ENCODE data around the gene TMEM109.

The TMEM109 gene

DNA sequence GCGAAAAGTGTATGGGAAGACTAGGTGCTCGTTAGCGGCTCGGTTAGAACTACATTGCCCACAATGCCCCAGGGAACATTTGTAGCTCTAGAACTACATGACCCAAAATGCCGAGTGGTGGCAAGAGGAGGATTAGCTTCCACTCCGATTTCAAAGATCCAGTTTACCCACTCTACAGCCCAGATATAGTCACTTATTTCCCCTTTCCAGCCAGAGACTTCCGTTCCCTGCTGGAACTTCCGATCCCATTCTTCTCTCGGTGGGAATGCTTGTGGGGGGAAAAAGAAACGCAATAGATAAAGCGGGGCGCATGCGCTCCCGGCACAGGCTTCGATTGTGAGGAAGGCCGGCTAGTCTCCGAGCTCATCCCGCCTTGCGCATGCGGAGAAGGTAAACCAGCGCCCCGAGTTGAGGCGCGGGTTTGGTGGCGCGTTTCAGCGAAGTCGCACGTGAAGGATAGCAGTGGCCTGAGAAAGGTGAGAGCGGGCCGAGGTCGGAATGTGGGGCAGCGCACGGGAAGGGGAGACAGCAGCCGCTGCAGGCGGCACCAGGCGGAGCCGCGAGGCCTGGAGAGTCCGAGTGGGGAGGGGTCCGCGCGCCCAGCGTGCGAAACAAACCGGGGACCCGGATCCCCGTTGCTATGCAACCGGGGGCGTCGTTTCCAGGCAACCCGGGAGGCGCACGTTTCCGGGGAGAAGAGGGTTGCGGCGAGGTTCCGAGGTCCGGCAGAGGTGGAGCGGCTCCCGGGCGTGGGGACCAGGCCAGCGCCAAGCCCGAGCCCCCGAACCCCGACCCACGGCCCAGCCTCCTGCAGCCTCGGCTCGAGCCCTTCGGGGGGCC lies at the start of gene TMEM109:
Gene TMEM109 (plus strand): TSS at position 366 of the 840 bp plus-strand sequence. CDS start 5,536 bp downstream, outside the sequence.
- DNase-seq (ENCODE audit: low spot score): peak; percentile 95

DNA sequence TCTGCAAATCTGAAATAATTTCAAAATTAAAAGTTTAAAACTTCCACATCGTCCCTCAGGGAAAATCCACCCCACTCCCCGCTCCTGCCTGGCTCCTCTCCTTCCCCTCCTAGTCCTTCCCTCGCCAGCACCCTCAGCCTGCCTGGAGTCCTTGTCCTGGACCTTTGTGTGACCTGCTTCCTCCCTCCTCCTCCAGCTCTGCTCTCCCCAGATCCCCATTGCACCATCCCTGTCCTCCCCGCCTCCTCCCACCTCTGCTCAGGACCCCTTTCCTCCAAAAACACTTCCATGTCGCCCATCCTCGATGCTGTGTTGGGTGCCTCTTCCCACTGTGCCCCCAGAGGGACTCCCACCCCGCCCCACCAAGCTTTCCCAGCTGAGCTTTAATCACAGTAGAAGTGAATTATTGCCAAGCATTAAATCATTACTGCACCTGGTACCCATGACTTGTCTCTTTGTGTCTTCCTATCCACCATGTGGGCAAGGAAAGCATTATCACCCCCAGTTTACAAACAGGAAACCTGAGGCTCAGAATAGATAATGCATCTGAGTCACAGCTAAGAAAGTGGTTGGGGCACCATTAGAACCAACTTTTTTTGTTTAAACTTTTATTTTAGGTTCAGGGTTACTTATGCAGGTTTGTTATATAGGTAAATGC lies 49.0 kb upstream of the TMEM109 start:
- DNase-seq (ENCODE audit: low spot score): no peak

DNA sequence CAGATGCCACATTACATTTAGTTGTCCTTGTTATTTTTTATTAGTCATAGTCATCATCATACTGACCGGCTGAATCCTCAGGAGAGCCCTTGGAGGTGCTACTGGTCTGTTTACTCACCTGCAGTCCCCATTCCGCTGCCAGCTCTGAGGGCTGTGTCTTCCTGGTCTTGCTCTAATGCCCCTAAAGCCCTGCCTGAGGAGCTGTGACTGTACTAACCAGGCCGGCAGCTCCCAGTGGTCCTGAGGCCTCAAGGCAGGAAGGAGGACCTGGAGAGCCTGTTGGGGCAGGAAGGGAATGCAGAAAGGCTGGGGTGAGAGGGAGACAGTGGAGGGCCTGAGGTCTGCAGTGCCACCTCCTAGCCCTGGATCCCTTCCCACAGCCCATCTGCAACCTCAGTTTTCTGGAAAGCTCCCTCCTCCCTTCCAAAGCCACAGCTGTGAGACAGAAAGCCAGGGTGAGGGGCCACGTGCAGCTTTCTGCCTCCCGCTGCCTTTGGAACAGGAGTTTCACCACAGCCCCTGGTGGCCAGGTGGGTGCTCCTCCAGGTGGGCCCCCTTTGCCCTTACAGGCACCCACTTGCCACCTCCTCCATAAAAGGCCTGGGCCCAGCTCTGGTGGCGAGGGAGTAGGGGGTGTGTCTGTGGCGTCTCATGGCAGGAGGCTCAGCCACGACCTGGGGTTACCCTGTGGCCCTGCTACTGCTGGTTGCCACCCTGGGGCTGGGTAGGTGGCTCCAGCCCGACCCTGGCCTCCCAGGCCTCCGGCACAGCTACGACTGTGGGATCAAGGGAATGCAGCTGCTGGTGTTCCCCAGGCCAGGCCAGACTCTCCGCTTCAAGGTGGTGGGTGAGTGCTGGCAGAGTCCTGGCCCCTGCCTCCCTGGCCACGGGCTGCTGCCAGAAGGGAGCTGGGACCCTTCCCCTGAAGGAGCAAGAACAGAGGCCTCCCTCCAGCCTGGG lies 46.8 kb upstream of the TMEM109 start, which contains the start of gene ZP1:
Gene ZP1 (plus strand): TSS at position 632 of the 960 bp plus-strand sequence. CDS start 20 bp downstream, at position 652.
- no peak for DNase-seq (ENCODE audit: low spot score)

- DNase-seq (ENCODE audit: low spot score): no peak
Observed at GRCh38 chr11:60867871-60868681, 45.9 kb upstream of the TMEM109 start.

DNA sequence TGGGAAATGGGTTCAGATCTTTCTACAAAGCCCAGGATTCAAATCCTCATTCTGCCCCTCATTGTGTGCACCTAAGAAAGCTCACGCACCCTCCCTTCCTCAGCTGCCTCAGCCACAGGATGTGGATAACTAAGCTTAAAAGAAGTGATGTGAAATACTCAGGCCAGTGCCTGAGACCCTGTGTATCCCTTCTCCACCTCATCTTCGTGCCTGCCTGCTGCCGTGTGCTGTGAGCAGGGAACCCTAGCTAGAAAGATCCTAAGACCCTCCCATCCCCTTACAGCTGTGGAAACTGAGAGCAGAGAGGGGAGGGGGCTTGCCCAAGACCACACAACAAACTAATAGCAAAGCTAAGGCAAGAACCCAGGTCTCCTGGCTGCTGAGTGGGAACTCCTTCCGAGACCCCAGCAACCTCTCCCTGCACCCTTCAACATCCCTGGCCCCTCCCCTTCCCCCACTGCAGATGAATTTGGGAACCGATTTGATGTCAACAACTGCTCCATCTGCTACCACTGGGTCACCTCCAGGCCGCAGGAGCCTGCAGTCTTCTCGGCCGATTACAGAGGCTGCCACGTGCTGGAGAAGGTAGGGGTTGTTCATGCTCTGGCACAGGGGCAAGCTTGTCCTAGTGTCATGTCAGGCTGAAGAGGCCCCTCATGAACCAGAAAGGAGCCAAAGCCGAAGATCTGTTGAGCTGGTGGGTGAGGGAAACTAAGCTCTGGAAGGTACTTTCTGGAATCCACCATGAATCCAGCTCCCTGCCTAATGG lies 45.1 kb upstream of the TMEM109 start:
- DNase-seq (ENCODE audit: low spot score): no peak

- no peak for DNase-seq (ENCODE audit: low spot score)
Observed at GRCh38 chr11:60869451-60869825, 44.5 kb upstream of the TMEM109 start.

GRCh38 chr11:60870276-60870675 lies 43.7 kb upstream of the TMEM109 start:
- no peak for DNase-seq (ENCODE audit: low spot score)

- DNase-seq (ENCODE audit: low spot score): no peak
Observed at GRCh38 chr11:60870733-60871377, 43.1 kb upstream of the TMEM109 start.

DNA sequence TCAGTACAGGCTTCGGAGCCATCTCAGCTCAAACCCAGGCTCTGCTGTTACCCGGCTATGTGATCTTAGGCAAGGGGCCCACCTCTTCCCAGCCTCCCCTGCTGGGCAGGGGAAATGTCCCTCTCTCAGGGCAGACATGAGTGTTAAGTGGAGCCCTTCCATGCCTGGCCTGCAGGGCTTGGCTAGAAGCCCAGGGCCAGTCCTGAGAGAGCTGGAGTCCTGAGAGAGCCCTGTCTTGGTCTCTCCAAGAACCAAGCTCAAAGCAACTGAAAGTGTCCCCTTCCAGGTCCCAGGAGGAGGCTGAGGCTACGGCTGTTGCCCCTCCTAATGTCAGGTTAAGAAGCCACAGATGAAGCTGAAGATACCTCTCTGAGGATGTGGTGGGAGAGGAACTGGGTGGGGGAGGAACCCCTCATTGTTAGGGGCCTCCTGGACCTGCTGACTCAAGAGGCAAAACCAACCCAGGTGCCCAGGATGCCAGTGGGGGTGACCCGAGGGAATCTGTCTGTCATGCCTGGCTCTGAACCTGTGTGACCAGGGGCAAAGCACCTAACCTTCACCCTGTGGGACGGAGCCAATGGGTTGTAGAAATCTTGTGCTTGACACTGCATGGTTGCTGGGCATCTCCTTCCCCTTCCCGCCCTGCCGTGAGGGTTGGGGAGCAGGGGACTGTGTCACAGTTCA lies 42.4 kb upstream of the TMEM109 start:
- DNase-seq (ENCODE audit: low spot score): no peak

DNA sequence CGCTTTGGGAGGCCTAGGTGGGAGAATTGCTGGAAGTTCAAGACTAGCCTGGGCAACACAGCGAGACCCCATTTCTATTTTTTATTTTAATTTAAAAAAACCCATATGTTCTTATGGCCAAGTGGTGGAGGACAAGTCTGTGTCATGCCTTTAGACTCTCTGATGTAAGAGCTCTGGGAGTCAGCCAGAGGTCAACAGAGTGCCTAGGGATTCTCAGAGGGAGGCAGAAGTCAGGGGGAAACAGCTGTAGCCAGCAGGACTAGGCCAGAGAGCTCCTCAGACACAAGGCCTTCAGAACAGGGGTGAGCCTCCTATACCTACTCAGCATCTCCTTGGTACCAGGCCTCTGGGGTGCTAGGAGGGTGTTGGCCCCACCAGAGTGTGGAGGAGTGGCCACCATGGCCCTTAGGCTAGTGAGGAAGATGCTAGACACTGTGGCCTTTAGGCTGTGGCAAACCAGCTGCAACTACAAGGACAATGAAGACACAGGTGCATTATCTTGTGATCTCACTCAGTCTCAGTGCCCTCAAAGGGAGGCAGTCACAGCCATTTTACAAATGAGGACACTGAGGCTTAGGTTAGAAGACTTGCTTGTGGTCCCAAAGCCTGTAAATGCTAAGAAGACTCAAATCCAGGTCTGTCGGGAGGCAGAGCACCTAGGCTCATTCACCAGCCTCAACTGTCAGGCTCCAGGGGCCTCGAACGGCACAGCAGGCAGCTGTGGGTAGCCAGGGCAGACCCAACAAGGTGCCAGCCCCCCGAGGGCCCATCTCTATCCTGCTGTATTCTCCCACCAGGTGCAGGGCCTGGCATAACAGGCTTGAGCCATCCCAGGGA lies 41.6 kb upstream of the TMEM109 start:
- DNase-seq (ENCODE audit: low spot score): no peak

DNA sequence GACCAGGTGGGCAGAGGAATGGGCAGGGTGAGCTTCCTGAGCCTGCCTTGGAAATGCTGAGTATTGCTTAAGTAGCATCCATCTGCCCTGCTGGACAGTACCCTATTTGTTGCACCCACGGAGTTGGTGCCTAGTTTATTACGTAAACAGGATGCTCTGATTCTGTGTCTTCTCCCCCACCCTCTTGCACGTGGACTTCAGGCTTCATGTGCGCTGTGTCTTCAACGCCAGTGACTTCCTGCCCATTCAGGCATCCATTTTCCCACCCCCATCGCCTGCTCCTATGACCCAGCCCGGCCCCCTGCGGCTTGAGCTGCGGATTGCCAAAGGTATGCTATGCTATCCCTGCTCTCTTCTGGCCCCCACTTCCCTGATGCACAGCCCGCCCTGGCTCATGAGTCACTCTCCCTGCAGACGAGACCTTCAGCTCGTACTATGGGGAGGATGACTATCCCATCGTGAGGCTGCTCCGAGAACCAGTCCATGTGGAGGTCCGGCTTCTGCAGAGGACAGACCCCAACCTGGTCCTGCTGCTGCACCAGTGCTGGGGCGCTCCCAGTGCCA lies 40.9 kb upstream of the TMEM109 start:
- peak; percentile 27 for DNase-seq (ENCODE audit: low spot score)

GRCh38 chr11:60873533-60873932 lies 40.4 kb upstream of the TMEM109 start:
- no peak for DNase-seq (ENCODE audit: low spot score)

DNA sequence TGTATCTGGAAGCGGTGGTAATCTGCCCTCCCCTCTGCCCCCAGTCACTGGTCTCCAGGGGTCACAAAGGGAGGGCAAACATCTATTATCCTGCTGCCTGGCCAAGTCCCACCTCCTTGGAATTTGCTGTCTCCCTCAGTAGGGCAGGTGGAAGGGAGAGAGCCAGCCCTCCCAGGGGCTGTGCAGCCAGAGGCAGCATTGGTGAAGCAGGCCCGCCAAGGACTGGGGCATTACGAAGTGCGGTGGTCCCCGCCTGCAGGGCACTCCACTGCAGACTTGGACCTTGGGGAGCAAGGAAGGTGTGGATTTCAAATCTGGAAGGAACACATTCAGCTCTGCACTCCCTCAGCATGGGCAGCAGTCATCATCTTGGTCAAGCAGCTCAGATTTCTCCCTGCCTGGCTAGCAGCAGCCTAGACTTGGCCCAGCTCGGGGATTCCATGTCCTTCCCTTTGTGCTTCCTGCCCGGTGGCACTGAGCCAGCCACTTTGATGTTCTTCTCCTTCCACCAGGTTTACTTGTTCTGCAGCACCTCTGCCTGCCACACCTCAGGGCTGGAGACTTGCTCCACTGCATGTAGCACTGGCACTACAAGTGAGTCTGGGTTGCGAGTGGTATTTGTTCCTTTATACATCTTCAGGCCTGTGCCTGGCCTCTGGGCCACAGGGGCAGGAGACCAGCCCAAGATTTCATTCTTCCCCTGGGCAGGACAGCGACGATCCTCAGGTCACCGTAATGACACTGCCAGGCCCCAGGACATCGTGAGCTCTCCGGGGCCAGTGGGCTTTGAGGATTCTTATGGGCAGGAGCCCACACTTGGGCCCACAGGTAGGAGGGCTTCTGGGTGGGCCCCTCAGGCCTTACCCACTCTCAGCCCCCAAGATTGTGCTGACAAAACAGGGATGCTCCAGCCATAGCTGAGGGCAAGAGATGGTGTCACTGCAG lies 39.3 kb upstream of the TMEM109 start:
- no peak for DNase-seq (ENCODE audit: low spot score)

DNA sequence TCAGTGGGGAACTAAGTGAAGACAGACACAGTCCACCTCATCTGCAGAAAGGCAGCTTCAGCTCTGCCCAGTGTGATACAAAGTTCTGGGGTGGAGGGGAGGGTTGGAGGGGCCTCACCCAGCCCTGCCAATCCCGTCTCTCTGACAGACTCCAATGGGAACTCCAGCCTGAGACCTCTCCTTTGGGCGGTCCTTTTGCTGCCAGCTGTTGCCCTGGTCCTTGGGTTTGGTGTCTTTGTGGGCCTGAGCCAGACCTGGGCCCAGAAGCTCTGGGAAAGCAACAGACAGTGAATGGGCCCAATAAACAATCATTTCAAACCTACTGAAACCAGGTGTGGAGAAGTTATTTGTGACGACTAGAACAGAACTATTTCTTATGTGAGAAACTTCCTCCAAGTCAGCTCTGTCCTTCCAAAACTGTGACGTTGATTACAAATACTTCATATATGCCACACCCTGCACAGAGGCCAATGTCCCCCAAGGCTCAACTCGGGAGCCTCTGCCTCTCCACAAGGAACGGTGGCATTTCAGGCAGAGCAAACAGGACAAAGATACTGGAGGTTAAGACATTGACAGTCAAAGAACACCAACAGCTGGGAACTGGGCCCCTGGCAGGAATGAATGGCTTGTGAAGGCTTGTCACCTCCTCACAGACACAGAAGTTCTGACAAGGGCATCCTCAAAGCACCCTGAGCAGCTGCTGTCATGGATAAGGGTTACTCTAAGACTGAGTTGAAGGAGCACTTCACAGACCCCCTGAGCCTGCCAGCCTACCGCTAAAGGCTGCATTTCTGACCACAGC lies 38.4 kb upstream of the TMEM109 start:
- no peak for DNase-seq (ENCODE audit: low spot score)

GRCh38 chr11:60876168-60876485 lies 37.8 kb upstream of the TMEM109 start:
- no peak for DNase-seq (ENCODE audit: low spot score)
